ENCODE data around the gene GPS1. TPM values are rescaled to one million over a fixed set of nuclear protein-coding genes. Genes with fewer than 3 reads are reported as not detected.

Gene GPS1
- total RNA-seq, 4 donors from 2014 or later = 76.0 to 326 (median 85.6) TPM

GRCh38 chr17:82029990-82030469 is 21.7 kb upstream of the GPS1 start:
- no peaks in the 10 kb centered on the region for H3K36me3 ChIP-seq
- no peaks in the 10 kb centered on the region for H3K9me3 ChIP-seq
- no peak overlapping the region for H3K27ac ChIP-seq
- TF ChIP-seq POLR2A (IDR thresholded peaks at IDR 0.05) = no peak
- no peak for TF ChIP-seq CTCF (IDR thresholded peaks at IDR 0.05)
- H3K4me1 ChIP-seq = peaks cover 0 to 12% of the 10 kb centered on the region in 2 donors
- no peak overlapping the region for H3K4me3 ChIP-seq
- intact Hi-C loops (cut with DNase I; ENCODE audit: low total_unique reads) = loop anchor here (5.0 kb wide), 1 partner anchor 122 kb away; no protein-coding TSS in a partner anchor
- H3K27me3 ChIP-seq = peaks cover 0 to 3% of the 10 kb centered on the region in 2 donors
- no peak for DNase-seq

GRCh38 chr17:82030470-82031302 is 21.0 kb upstream of the GPS1 start:
- Histone ChIP-seq H3K4me3 (peak overlapping the region; percentile 29 to 35), H3K9me3 (no peaks in the 10 kb centered on the region), H3K27me3 (peaks cover 0 to 3% of the 10 kb centered on the region in 2 donors), H3K27ac (no peak overlapping the region), H3K36me3 (no peaks in the 10 kb centered on the region), H3K4me1 (peaks cover 0 to 12% of the 10 kb centered on the region in 2 donors)
- peak; percentile 73 to 81 for DNase-seq
- TF ChIP-seq POLR2A (IDR thresholded peaks at IDR 0.05) = peak in 1 of 2 donors; percentile 6
- peak; percentile 87 to 99 (median 92) for TF ChIP-seq CTCF (IDR thresholded peaks at IDR 0.05)
- intact Hi-C loops (cut with DNase I; ENCODE audit: low total_unique reads) = loop anchor here (5.0 kb wide), 1 partner anchor 122 kb away; no protein-coding TSS in a partner anchor

GRCh38 chr17:82031303-82031884 is 20.3 kb upstream of the GPS1 start, which contains the start of gene RAC3:
TSS of gene RAC3 (plus strand) at chr17:82031678. CDS start at chr17:82031762, 84 bp downstream.
- no peak within 1 kb of the TSS for H3K27ac ChIP-seq

GRCh38 chr17:82031885-82032627 is 19.6 kb upstream of the GPS1 start:
- no peak overlapping the region for H3K27ac ChIP-seq
- peaks cover 0 to 22% of the 10 kb centered on the region in 2 donors for H3K4me1 ChIP-seq
- no peak overlapping the region for H3K4me3 ChIP-seq
- H3K9me3 ChIP-seq = no peaks in the 10 kb centered on the region
- TF ChIP-seq POLR2A (IDR thresholded peaks at IDR 0.05) = no peak
- no peak for TF ChIP-seq CTCF (IDR thresholded peaks at IDR 0.05)
- H3K27me3 ChIP-seq = peaks cover 0 to 3% of the 10 kb centered on the region in 2 donors
- DNase-seq = no peak
- no peaks in the 10 kb centered on the region for H3K36me3 ChIP-seq
- intact Hi-C loops (cut with DNase I; ENCODE audit: low total_unique reads) = loop anchor here (5.0 kb wide), 1 partner anchor 120 kb away; no protein-coding TSS in a partner anchor

More at GRCh38 chr17:82031303-82031884, 20.3 kb upstream of the GPS1 start, which contains the start of gene RAC3:
- DNase-seq = no peak
- peak within 1 kb of the TSS; percentile 29 to 35 for H3K4me3 ChIP-seq
- TF ChIP-seq CTCF (IDR thresholded peaks at IDR 0.05) (no peak), POLR2A (IDR thresholded peaks at IDR 0.05) (no peak)
- H3K27me3 ChIP-seq = peaks cover 0 to 3% of the 10 kb centered on the region in 2 donors
- intact Hi-C loops (cut with DNase I; ENCODE audit: low total_unique reads) = loop anchor here (5.0 kb wide), 1 partner anchor 121 kb away; no protein-coding TSS in a partner anchor
- no peaks in the 10 kb centered on the region for H3K9me3 ChIP-seq
- peaks cover 0 to 18% of the 10 kb centered on the region in 2 donors for H3K4me1 ChIP-seq
- no peaks in the 10 kb centered on the region for H3K36me3 ChIP-seq

All from uterus (tissue), 4 donors.